Caco-2 (cell line): Measurements from ENCODE around the gene MLH3. TPM values are rescaled to one million over a fixed set of nuclear protein-coding genes. Genes with fewer than 3 reads are reported as not detected.

Experiments
- BruUV-seq: library from RNA; stranded (reverse); fragments of 400-500 nt; replicated peaks from 2 replicates; lab custom pipeline; 2021; lab: Mats Ljungman, UMichigan
- CTCF ChIA-PET: fragments of 300-600 bp; sonication (Branson Sonifier 250); formaldehyde crosslinking; loops from one replicate; lab custom pipeline; 2022; ENCODE audit warnings: antibody characterized with exemption; lab: Charles Lee
- POLR2A ChIA-PET: fragments of 300-600 bp; sonication (Branson Sonifier 250); formaldehyde crosslinking; loops from one replicate; lab custom pipeline; 2022; ENCODE audit warnings: antibody characterized with exemption; lab: Charles Lee
- DNase-seq, 2 experiments: peaks; one replicate each; pipeline versions ENCODE4 v3.0.0 to v3.0.0-alpha.2; 2020 to 2022
- H3K27me3 ChIP-seq: replicated peaks from 2 replicates; pipeline ENCODE4 v1.6.0; 2011; ENCODE audit warnings: low read length; ENCODE audit not compliant: control insufficient read depth, insufficient read depth
- H3K36me3 ChIP-seq: 2 replicates; pipeline ENCODE4 v1.5.1; 2011; ENCODE audit warnings: low read length; ENCODE audit not compliant: control insufficient read depth, insufficient read depth
- H3K4me1 ChIP-seq: fragments of 250-450 bp; sonication (Bioruptor Pico); 2 replicates; pipeline ENCODE4 v1.5.1; 2020; ENCODE audit warnings: mild to moderate bottlenecking
- H3K4me3 ChIP-seq: 2 replicates; pipeline ENCODE4 v1.5.1; 2011; ENCODE audit warnings: low read depth, mild to moderate bottlenecking, control low read depth, low read length
- H3K9me3 ChIP-seq: fragments of 250-450 bp; sonication (Bioruptor Pico); 2 replicates; pipeline ENCODE4 v1.5.1; 2020; ENCODE audit warnings: mild to moderate bottlenecking, moderate library complexity
- H3K27ac Mint-ChIP-seq: one replicate; pipeline ENCODE4 v1.8.0; 2022; ENCODE audit warnings: mixed read lengths; ENCODE audit not compliant: unreplicated experiment
- H3K27me3 Mint-ChIP-seq: one replicate; pipeline ENCODE4 v1.8.0; 2022; ENCODE audit warnings: mixed read lengths; ENCODE audit not compliant: insufficient read depth, unreplicated experiment
- H3K36me3 Mint-ChIP-seq: one replicate; pipeline ENCODE4 v1.8.0; 2022; ENCODE audit warnings: mild to moderate bottlenecking, mixed read lengths; ENCODE audit not compliant: insufficient read depth, unreplicated experiment
- H3K4me1 Mint-ChIP-seq: one replicate; pipeline ENCODE4 v1.8.0; 2022; ENCODE audit warnings: low read depth, mixed read lengths; ENCODE audit not compliant: unreplicated experiment
- H3K4me3 Mint-ChIP-seq: one replicate; pipeline ENCODE4 v1.8.0; 2022; ENCODE audit warnings: mild to moderate bottlenecking, moderate library complexity, mixed read lengths; ENCODE audit not compliant: unreplicated experiment
- H3K9me3 Mint-ChIP-seq: one replicate; pipeline ENCODE4 v1.8.0; 2022; ENCODE audit warnings: mixed read lengths; ENCODE audit not compliant: unreplicated experiment
- intact Hi-C: fragments of 100-400 bp; cut with micrococcal nuclease; formaldehyde crosslinking; loops from one replicate; pipeline ENCODE4 v1.10.0; 2022; ENCODE audit not compliant: unreplicated experiment
- total RNA-seq: library from RNA; stranded (reverse); gene quantifications from 2 replicates; pipeline ENCODE4 v1.2.3, GENCODE V29; 2022
- TF ChIP-seq, protein P1 (sequence below), 2 experiments: fragments of 200-600 bp in 1 of 2; IDR thresholded peaks; 1 replicate in 1 of 2; 2 replicates in 1 of 2; pipeline versions ENCODE4 v1.5.1 to v1.8.0; 2011 to 2022; ENCODE audit warnings: antibody characterized with exemption in 1 of 2, control low read depth in 1 of 2, inconsistent platforms in 1 of 2, low read depth in 1 of 2, low read length in 1 of 2, mild to moderate bottlenecking in 1 of 2, moderate library complexity in 1 of 2; ENCODE audit not compliant: insufficient read depth in 1 of 2, severe bottlenecking in 1 of 2, unreplicated experiment in 1 of 2

The MLH3 gene
- total RNA-seq, 1 experiment from 2014 or later: 24.5 TPM

- peaks cover 24% of the 10 kb centered on the region for H3K36me3 Mint-ChIP-seq
- no peak overlapping the region for H3K27ac Mint-ChIP-seq
- Histone ChIP-seq H3K9me3 (no peaks in the 10 kb centered on the region), H3K4me3 (no peak overlapping the region), H3K4me1 (no peaks in the 10 kb centered on the region), H3K36me3 (no peaks in the 10 kb centered on the region), H3K27me3 (no peaks in the 10 kb centered on the region)
- no peaks in the 10 kb centered on the region for H3K27me3 Mint-ChIP-seq
- no TSS peak for BruUV-seq
- no peak overlapping the region for H3K4me3 Mint-ChIP-seq
- DNase-seq: no peak
- ChIA-PET CTCF (no interaction called here), POLR2A (no interaction called here)
- TF ChIP-seq, protein P1, sequence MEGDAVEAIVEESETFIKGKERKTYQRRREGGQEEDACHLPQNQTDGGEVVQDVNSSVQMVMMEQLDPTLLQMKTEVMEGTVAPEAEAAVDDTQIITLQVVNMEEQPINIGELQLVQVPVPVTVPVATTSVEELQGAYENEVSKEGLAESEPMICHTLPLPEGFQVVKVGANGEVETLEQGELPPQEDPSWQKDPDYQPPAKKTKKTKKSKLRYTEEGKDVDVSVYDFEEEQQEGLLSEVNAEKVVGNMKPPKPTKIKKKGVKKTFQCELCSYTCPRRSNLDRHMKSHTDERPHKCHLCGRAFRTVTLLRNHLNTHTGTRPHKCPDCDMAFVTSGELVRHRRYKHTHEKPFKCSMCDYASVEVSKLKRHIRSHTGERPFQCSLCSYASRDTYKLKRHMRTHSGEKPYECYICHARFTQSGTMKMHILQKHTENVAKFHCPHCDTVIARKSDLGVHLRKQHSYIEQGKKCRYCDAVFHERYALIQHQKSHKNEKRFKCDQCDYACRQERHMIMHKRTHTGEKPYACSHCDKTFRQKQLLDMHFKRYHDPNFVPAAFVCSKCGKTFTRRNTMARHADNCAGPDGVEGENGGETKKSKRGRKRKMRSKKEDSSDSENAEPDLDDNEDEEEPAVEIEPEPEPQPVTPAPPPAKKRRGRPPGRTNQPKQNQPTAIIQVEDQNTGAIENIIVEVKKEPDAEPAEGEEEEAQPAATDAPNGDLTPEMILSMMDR (IDR thresholded peaks at IDR 0.05; ENCODE audit: insufficient read depth in 1 of 2, low read depth in 1 of 2, low read length in 1 of 2, severe bottlenecking in 1 of 2, unreplicated experiment in 1 of 2): no peak
- no peaks in the 10 kb centered on the region for H3K4me1 Mint-ChIP-seq
- peaks cover 9% of the 10 kb centered on the region for H3K9me3 Mint-ChIP-seq
- intact Hi-C loops: no loop called here
Measured at GRCh38 chr14:75060420-75060819, 9.2 kb upstream of the MLH3 start.

GRCh38 chr14:75059642-75060041 lies 8.4 kb upstream of the MLH3 start:
- POLR2A ChIA-PET: no interaction called here
- no peaks in the 10 kb centered on the region for H3K4me1 ChIP-seq
- H3K4me3 ChIP-seq: no peak overlapping the region
- no peaks in the 10 kb centered on the region for H3K27me3 ChIP-seq
- H3K36me3 Mint-ChIP-seq: peaks cover 27% of the 10 kb centered on the region
- H3K4me3 Mint-ChIP-seq: no peak overlapping the region
- DNase-seq: no peak
- TF ChIP-seq, protein P1 (IDR thresholded peaks at IDR 0.05; ENCODE audit: insufficient read depth in 1 of 2, low read depth in 1 of 2, low read length in 1 of 2, severe bottlenecking in 1 of 2, unreplicated experiment in 1 of 2): no peak
- H3K27ac Mint-ChIP-seq: no peak overlapping the region
- H3K9me3 ChIP-seq: no peaks in the 10 kb centered on the region
- H3K9me3 Mint-ChIP-seq: peaks cover 9% of the 10 kb centered on the region
- intact Hi-C loops: no loop called here
- no peaks in the 10 kb centered on the region for H3K27me3 Mint-ChIP-seq
- H3K36me3 ChIP-seq: no peaks in the 10 kb centered on the region
- CTCF ChIA-PET: no interaction called here
- BruUV-seq: no TSS peak
- no peaks in the 10 kb centered on the region for H3K4me1 Mint-ChIP-seq

- no peak for DNase-seq
- H3K4me1 Mint-ChIP-seq: peaks cover 5% of the 10 kb centered on the region
- H3K9me3 Mint-ChIP-seq: peaks cover 2% of the 10 kb centered on the region
- Histone ChIP-seq H3K9me3 (no peaks in the 10 kb centered on the region), H3K4me3 (no peak overlapping the region), H3K4me1 (no peaks in the 10 kb centered on the region), H3K36me3 (no peaks in the 10 kb centered on the region), H3K27me3 (no peaks in the 10 kb centered on the region)
- TF ChIP-seq, protein P1 (IDR thresholded peaks at IDR 0.05; ENCODE audit: insufficient read depth in 1 of 2, low read depth in 1 of 2, low read length in 1 of 2, severe bottlenecking in 1 of 2, unreplicated experiment in 1 of 2): no peak
- H3K27me3 Mint-ChIP-seq: no peaks in the 10 kb centered on the region
- H3K36me3 Mint-ChIP-seq: peaks cover 20% of the 10 kb centered on the region
- intact Hi-C loops: no loop called here
- CTCF ChIA-PET: interaction anchor here (0.7 kb wide), 1 partner anchor 36 kb away, joined by 4 read pairs; no protein-coding TSS in a partner anchor
- H3K4me3 Mint-ChIP-seq: no peak overlapping the region
- H3K27ac Mint-ChIP-seq: no peak overlapping the region
- no TSS peak for BruUV-seq
- POLR2A ChIA-PET: no interaction called here
Measured at GRCh38 chr14:75054421-75054820, 3.2 kb upstream of the MLH3 start.
